ENCODE measurements around the gene STPG3. TPM values are rescaled to one million over a fixed set of nuclear protein-coding genes. Genes with fewer than 3 reads are reported as not detected.

Gene STPG3
- total RNA-seq, 1 donor from 2014 or later: not detected

- Histone ChIP-seq H3K36me3 (ENCODE audit: control insufficient read depth, insufficient read depth, low read length) (no peaks in the 10 kb centered on the region), H3K27me3 (ENCODE audit: control insufficient read depth, insufficient read depth, low read length) (no peaks in the 10 kb centered on the region), H3K4me3 (ENCODE audit: low read depth, low read length) (peak within 1 kb of the TSS; percentile 65)
- no peak for TF ChIP-seq CTCF (IDR thresholded peaks at IDR 0.05; ENCODE audit: insufficient read depth, low read length, severe bottlenecking)
- DNase-seq (ENCODE audit: low read depth) (no peak), FAIRE-seq (no peak)
These were observed 26.0 kb upstream of the STPG3 start, which contains the start of gene CYSRT1 for GRCh38 chr9:137224830-137225694. Gene CYSRT1 (plus strand): TSS chr9:137225174. CDS start chr9:137225622, 448 bp downstream.

- no peaks in the 10 kb centered on the region for H3K36me3 ChIP-seq (ENCODE audit: control insufficient read depth, insufficient read depth, low read length)
- H3K4me3 ChIP-seq (ENCODE audit: low read depth, low read length): no peak overlapping the region
- no peaks in the 10 kb centered on the region for H3K27me3 ChIP-seq (ENCODE audit: control insufficient read depth, insufficient read depth, low read length)
- no peak for DNase-seq (ENCODE audit: low read depth)
- FAIRE-seq: no peak
- TF ChIP-seq CTCF (IDR thresholded peaks at IDR 0.05; ENCODE audit: insufficient read depth, low read length, severe bottlenecking): no peak
These were observed 25.3 kb upstream of the STPG3 start for GRCh38 chr9:137225699-137226331.

GRCh38 chr9:137226338-137227053 is 24.6 kb upstream of the STPG3 start:
- DNase-seq (ENCODE audit: low read depth): peak; percentile 76
- H3K4me3 ChIP-seq (ENCODE audit: low read depth, low read length): no peak overlapping the region
- no peaks in the 10 kb centered on the region for H3K27me3 ChIP-seq (ENCODE audit: control insufficient read depth, insufficient read depth, low read length)
- no peak for TF ChIP-seq CTCF (IDR thresholded peaks at IDR 0.05; ENCODE audit: insufficient read depth, low read length, severe bottlenecking)
- no peaks in the 10 kb centered on the region for H3K36me3 ChIP-seq (ENCODE audit: control insufficient read depth, insufficient read depth, low read length)
- no peak for FAIRE-seq

- Histone ChIP-seq H3K36me3 (ENCODE audit: control insufficient read depth, insufficient read depth, low read length) (no peaks in the 10 kb centered on the region), H3K4me3 (ENCODE audit: low read depth, low read length) (no peak within 1 kb of the TSS), H3K27me3 (ENCODE audit: control insufficient read depth, insufficient read depth, low read length) (no peaks in the 10 kb centered on the region)
- peak; percentile 95 for TF ChIP-seq CTCF (IDR thresholded peaks at IDR 0.05; ENCODE audit: insufficient read depth, low read length, severe bottlenecking)
- no peak for FAIRE-seq
- peak; percentile 55 for DNase-seq (ENCODE audit: low read depth)
These were observed 23.8 kb upstream of the STPG3 start, which contains the start of gene RNF224 for GRCh38 chr9:137227054-137227852. Gene RNF224 (plus strand): TSS chr9:137227502. CDS start chr9:137228336, 834 bp downstream.

- no peak for TF ChIP-seq CTCF (IDR thresholded peaks at IDR 0.05; ENCODE audit: insufficient read depth, low read length, severe bottlenecking)
- Histone ChIP-seq H3K27me3 (ENCODE audit: control insufficient read depth, insufficient read depth, low read length) (no peaks in the 10 kb centered on the region), H3K36me3 (ENCODE audit: control insufficient read depth, insufficient read depth, low read length) (no peaks in the 10 kb centered on the region), H3K4me3 (ENCODE audit: low read depth, low read length) (no peak overlapping the region)
- DNase-seq (ENCODE audit: low read depth): no peak
- no peak for FAIRE-seq
These were observed 23.1 kb upstream of the STPG3 start for GRCh38 chr9:137227853-137228505.

Data from bronchial epithelial cell (primary cell).